Mesothelial cell of epicardium (in vitro differentiated cells): ENCODE data around the gene FYN. TPM values are rescaled to one million over a fixed set of nuclear protein-coding genes. Genes with fewer than 3 reads are reported as not detected.
A peak's percentile ranks its signal among the peaks of the same experiment; 100 is the strongest.

ENCODE experiments used
- DNase-seq, 2 experiments: peaks; one replicate each; pipeline ENCODE4 v3.0.0; 2021; ENCODE audit warnings: low spot score in 2 of 2; ENCODE audit not compliant: unreplicated experiment in 2 of 2
- H3K27ac Mint-ChIP-seq: 2 replicates; pipeline ENCODE4 v1.8.0; 2021; ENCODE audit warnings: mixed read lengths
- H3K27me3 Mint-ChIP-seq: 2 replicates; pipeline ENCODE4 v1.8.0; 2021; ENCODE audit warnings: low read depth, mixed read lengths
- H3K36me3 Mint-ChIP-seq: 2 replicates; pipeline ENCODE4 v1.8.0; 2021; ENCODE audit warnings: mixed read lengths
- H3K4me1 Mint-ChIP-seq: 2 replicates; pipeline ENCODE4 v1.8.0; 2021; ENCODE audit warnings: mixed read lengths
- H3K4me3 Mint-ChIP-seq: 2 replicates; pipeline ENCODE4 v1.8.0; 2021; ENCODE audit warnings: mild to moderate bottlenecking, moderate library complexity, mixed read lengths
- H3K9me3 Mint-ChIP-seq: 2 replicates; pipeline ENCODE4 v1.8.0; 2021; ENCODE audit warnings: mixed read lengths
- CTCF ChIP-seq: fragments of 200-600 bp; sonication (generic); IDR thresholded peaks from one replicate; pipeline ENCODE4 v1.5.0; 2021; ENCODE audit warnings: antibody characterized with exemption; ENCODE audit not compliant: unreplicated experiment
- total RNA-seq: library from RNA; stranded (reverse); gene quantifications from 3 replicates; pipeline ENCODE4 v1.2.1, GENCODE V29; 2021

Gene FYN
- total RNA-seq, 1 donor from 2014 or later, result 115 TPM

GRCh38 chr6:111667931-111668330 is 205.3 kb downstream of the FYN start:
- no peak overlapping the region for H3K27ac Mint-ChIP-seq
- DNase-seq, result no peak
- H3K4me3 Mint-ChIP-seq, result no peak overlapping the region
- H3K36me3 Mint-ChIP-seq, result peaks cover 35% of the 10 kb centered on the region
- H3K4me1 Mint-ChIP-seq, result peaks cover 27% of the 10 kb centered on the region
- no peaks in the 10 kb centered on the region for H3K9me3 Mint-ChIP-seq
- TF ChIP-seq CTCF, result no peak
- H3K27me3 Mint-ChIP-seq, result no peaks in the 10 kb centered on the region

GRCh38 chr6:111666847-111667246 is 206.4 kb downstream of the FYN start:
- no peak for DNase-seq
- no peak overlapping the region for H3K4me3 Mint-ChIP-seq
- H3K9me3 Mint-ChIP-seq, result no peaks in the 10 kb centered on the region
- no peak overlapping the region for H3K27ac Mint-ChIP-seq
- H3K4me1 Mint-ChIP-seq, result peaks cover 36% of the 10 kb centered on the region
- TF ChIP-seq CTCF, result no peak
- peaks cover 32% of the 10 kb centered on the region for H3K36me3 Mint-ChIP-seq
- no peaks in the 10 kb centered on the region for H3K27me3 Mint-ChIP-seq

GRCh38 chr6:111664565-111665030 is 208.7 kb downstream of the FYN start:
- no peak overlapping the region for H3K4me3 Mint-ChIP-seq
- no peak for DNase-seq
- peak overlapping the region; percentile 92 for H3K27ac Mint-ChIP-seq
- no peak for TF ChIP-seq CTCF
- H3K36me3 Mint-ChIP-seq, result peaks cover 20% of the 10 kb centered on the region
- H3K4me1 Mint-ChIP-seq, result peaks cover 43% of the 10 kb centered on the region
- no peaks in the 10 kb centered on the region for H3K27me3 Mint-ChIP-seq
- H3K9me3 Mint-ChIP-seq, result no peaks in the 10 kb centered on the region

- no peak for TF ChIP-seq CTCF
- Mint-ChIP-seq H3K27me3 (no peaks in the 10 kb centered on the region), H3K4me3 (peak overlapping the region; percentile 37), H3K4me1 (peaks cover 43% of the 10 kb centered on the region), H3K36me3 (peaks cover 18% of the 10 kb centered on the region), H3K27ac (peak overlapping the region; percentile 92), H3K9me3 (no peaks in the 10 kb centered on the region)
- peak; percentile 33 to 57 for DNase-seq
These were observed 209.3 kb downstream of the FYN start for GRCh38 chr6:111663692-111664564.

GRCh38 chr6:111662794-111663593 is 210.3 kb downstream of the FYN start:
- DNase-seq, result no peak

More at GRCh38 chr6:111662794-111663593, 210.3 kb downstream of the FYN start:
- H3K27ac Mint-ChIP-seq, result peak overlapping the region; percentile 92
- no peaks in the 10 kb centered on the region for H3K27me3 Mint-ChIP-seq
- no peak for TF ChIP-seq CTCF
- H3K4me1 Mint-ChIP-seq, result peaks cover 42% of the 10 kb centered on the region
- no peak overlapping the region for H3K4me3 Mint-ChIP-seq
- H3K9me3 Mint-ChIP-seq, result no peaks in the 10 kb centered on the region
- H3K36me3 Mint-ChIP-seq, result peaks cover 14% of the 10 kb centered on the region
